ENCODE data around the gene RCSD1.

DNA sequence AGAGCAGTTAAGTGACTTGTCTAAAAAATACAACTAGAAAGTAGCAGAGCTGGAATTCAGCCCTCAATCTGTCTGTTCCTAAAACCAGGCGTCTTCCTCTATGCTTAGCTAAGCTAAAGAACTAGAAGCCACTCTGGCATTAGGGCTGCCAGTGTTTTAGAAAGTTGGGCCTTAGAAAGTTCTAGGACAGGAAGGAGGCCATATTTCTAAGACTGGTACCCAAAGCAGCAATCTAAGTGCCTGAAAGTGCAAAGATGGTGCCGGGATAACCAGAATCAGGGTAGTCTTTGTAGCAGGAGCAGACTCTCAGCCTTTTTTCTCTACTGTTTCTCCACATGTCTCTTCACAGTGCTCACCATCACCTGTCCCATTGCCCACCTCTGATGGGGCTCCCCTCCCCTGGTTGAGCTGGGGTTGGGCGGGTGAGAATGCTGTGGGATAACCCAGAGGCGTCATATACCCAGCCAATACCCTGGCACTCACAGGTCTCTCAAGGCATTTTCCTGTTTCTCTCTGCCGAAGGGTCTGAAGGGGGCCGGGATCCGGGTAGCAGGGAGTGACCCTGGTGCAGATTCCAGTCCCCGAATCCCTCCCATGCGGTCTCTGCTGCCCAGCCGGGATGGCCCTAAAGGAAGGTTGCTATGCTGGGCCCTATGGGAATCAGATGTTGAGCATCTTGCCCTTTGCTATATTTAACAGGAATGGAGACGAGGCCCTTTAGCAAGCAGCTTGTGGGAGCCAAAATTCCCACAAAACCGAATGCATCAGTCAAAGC lies 1.1 kb upstream of the RCSD1 start:
- TF ChIP-seq, protein P1, sequence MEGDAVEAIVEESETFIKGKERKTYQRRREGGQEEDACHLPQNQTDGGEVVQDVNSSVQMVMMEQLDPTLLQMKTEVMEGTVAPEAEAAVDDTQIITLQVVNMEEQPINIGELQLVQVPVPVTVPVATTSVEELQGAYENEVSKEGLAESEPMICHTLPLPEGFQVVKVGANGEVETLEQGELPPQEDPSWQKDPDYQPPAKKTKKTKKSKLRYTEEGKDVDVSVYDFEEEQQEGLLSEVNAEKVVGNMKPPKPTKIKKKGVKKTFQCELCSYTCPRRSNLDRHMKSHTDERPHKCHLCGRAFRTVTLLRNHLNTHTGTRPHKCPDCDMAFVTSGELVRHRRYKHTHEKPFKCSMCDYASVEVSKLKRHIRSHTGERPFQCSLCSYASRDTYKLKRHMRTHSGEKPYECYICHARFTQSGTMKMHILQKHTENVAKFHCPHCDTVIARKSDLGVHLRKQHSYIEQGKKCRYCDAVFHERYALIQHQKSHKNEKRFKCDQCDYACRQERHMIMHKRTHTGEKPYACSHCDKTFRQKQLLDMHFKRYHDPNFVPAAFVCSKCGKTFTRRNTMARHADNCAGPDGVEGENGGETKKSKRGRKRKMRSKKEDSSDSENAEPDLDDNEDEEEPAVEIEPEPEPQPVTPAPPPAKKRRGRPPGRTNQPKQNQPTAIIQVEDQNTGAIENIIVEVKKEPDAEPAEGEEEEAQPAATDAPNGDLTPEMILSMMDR (IDR thresholded peaks at IDR 0.05), result no peak
- no peak for TF ChIP-seq POLR2A (IDR thresholded peaks at IDR 0.05)
